Airway epithelial cell (primary cell): Measurements from ENCODE around the gene TK1. TPM values are rescaled to one million over a fixed set of nuclear protein-coding genes. Genes with fewer than 3 reads are reported as not detected.

Experiments
- total RNA-seq: library from RNA; depleted of rRNA; stranded (reverse); fragments of >200 nt; gene quantifications from 2 replicates; pipeline ENCODE4 v1.2.3, GENCODE V29; 2015

Gene TK1, protein sequence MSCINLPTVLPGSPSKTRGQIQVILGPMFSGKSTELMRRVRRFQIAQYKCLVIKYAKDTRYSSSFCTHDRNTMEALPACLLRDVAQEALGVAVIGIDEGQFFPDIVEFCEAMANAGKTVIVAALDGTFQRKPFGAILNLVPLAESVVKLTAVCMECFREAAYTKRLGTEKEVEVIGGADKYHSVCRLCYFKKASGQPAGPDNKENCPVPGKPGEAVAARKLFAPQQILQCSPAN
- 120 and 146 TPM in 2 replicates for total RNA-seq

GRCh38 chr17:78186692-78187595, at the start of gene TK1, which contains the start of gene AFMID:
Gene TK1, minus strand, starts transcription at chr17:78187052. Its CDS starts 58 bp downstream, at chr17:78186994.
Gene AFMID, plus strand, starts transcription at chr17:78187362. Its CDS starts 9 bp downstream, at chr17:78187371.

GRCh38 chr17:78230996-78231935, 44.4 kb upstream of the TK1 start, which contains the start of gene TMEM235:
Gene TMEM235, plus strand, starts transcription at chr17:78231631. Its CDS starts 393 bp downstream, at chr17:78232024.

DNA sequence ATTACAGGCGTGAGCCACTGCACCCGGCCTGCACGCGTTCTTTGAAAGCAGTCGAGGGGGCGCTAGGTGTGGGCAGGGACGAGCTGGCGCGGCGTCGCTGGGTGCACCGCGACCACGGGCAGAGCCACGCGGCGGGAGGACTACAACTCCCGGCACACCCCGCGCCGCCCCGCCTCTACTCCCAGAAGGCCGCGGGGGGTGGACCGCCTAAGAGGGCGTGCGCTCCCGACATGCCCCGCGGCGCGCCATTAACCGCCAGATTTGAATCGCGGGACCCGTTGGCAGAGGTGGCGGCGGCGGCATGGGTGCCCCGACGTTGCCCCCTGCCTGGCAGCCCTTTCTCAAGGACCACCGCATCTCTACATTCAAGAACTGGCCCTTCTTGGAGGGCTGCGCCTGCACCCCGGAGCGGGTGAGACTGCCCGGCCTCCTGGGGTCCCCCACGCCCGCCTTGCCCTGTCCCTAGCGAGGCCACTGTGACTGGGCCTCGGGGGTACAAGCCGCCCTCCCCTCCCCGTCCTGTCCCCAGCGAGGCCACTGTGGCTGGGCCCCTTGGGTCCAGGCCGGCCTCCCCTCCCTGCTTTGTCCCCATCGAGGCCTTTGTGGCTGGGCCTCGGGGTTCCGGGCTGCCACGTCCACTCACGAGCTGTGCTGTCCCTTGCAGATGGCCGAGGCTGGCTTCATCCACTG, 27.3 kb upstream of the TK1 start, which contains the start of gene BIRC5:
BIRC5 (plus strand) TSS at position 238 of the 690 bp plus-strand sequence; CDS start at position 302, 64 bp downstream.

GRCh38 chr17:78168242-78168902, 18.5 kb downstream of the TK1 start, which contains the start of gene SYNGR2:
Gene SYNGR2, plus strand, starts transcription at chr17:78168581. Its CDS starts 36 bp downstream, at chr17:78168617.

GRCh38 chr17:78130437-78131101, 56.3 kb downstream of the TK1 start, which contains the start of gene TMC8:
Gene TMC8, plus strand, starts transcription at chr17:78130771. Its CDS starts 818 bp downstream, at chr17:78131589.

GRCh38 chr17:78128551-78129350, 58.1 kb downstream of the TK1 start, which contains the start of gene TMC6:
Gene TMC6, minus strand, starts transcription at chr17:78128755. Its CDS starts 1,923 bp downstream, at chr17:78126832.

Other genes with a start within 250 kb of the TK1 start
- 0.85 and 1.6 TPM in 2 replicates for gene TNRC6C, start 228.3 kb downstream of the TK1 start, total RNA-seq
- gene TMC6, start 58.3 kb downstream of the TK1 start, total RNA-seq: 38.6 and 43.0 TPM in 2 replicates
- 0.46 and 0.85 TPM in 2 replicates for gene TMC8, start 56.3 kb downstream of the TK1 start, total RNA-seq
- gene C17orf99, start 40.7 kb downstream of the TK1 start, total RNA-seq: 0.07 TPM in 1 of 2 replicates, not detected in the other
- gene SYNGR2, start 18.5 kb downstream of the TK1 start, total RNA-seq: 83.9 and 85.3 TPM in 2 replicates
- 29.1 and 38.4 TPM in 2 replicates for gene AFMID, start 310 bp upstream of the TK1 start, total RNA-seq
- 49.4 and 52.2 TPM in 2 replicates for gene BIRC5, start 27.2 kb upstream of the TK1 start, total RNA-seq
- gene TMEM235, start 44.6 kb upstream of the TK1 start, total RNA-seq: not detected in 2 replicates
- 9.7 and 12.7 TPM in 2 replicates for gene SOCS3, start 173.0 kb upstream of the TK1 start, total RNA-seq
- gene PGS1, start 191.6 kb upstream of the TK1 start, total RNA-seq: 10.4 and 17.1 TPM in 2 replicates